Heart left ventricle (tissue), 16 donors: ENCODE results near the gene CCDC85B. TPM values are rescaled to one million over a fixed set of nuclear protein-coding genes. Genes with fewer than 3 reads are reported as not detected.

Experiments
- ATAC-seq, 4 donors: fragments of 200-7000 bp; cut with Tn5 transposase; one replicate each; pipeline ENCODE4 v1.9.1; 2020 to 2022; ENCODE audit warnings: moderate library complexity in 4 of 4, mild to moderate bottlenecking in 3 of 4, moderate number of reproducible peaks in 1 of 4
- DNase-seq, 5 donors: peaks; one replicate each; pipeline ENCODE4 v3.0.0-alpha.2; 2020
- H3K27ac ChIP-seq, 12 donors: fragments of 200-600 bp; sonication (generic) in 4 of 12; one replicate each; pipeline versions ENCODE4 v1.5.0 to v1.8.0; 2016 to 2022; ENCODE audit warnings: mild to moderate bottlenecking in 2 of 12
- H3K27me3 ChIP-seq, 9 donors: fragments of 200-600 bp; sonication (generic) in 2 of 9; one replicate each; pipeline versions ENCODE4 v1.5.1 to v1.8.0; 2016 to 2022; ENCODE audit warnings: mild to moderate bottlenecking in 3 of 9
- H3K36me3 ChIP-seq, 9 donors: fragments of 200-600 bp; sonication (generic) in 2 of 9; one replicate each; pipeline versions ENCODE4 v1.5.0 to v1.8.0; 2018 to 2022; ENCODE audit warnings: mild to moderate bottlenecking in 2 of 9
- H3K4me1 ChIP-seq, 12 donors: fragments of 200-600 bp; sonication (generic) in 4 of 12; one replicate each; pipeline versions ENCODE4 v1.5.0 to v1.8.0; 2016 to 2022; ENCODE audit warnings: mild to moderate bottlenecking in 3 of 12
- H3K4me3 ChIP-seq, 12 donors: fragments of 200-600 bp; sonication (generic) in 4 of 12; one replicate each; pipeline versions ENCODE4 v1.5.0 to v1.8.0; 2017 to 2022; ENCODE audit warnings: mild to moderate bottlenecking in 9 of 12, moderate library complexity in 4 of 12
- H3K9me3 ChIP-seq, 12 donors: fragments of 200-600 bp; sonication (generic) in 4 of 12; one replicate each; pipeline versions ENCODE4 v1.5.0 to v1.8.0; 2016 to 2022; ENCODE audit warnings: mild to moderate bottlenecking in 1 of 12
- POLR2A ChIP-seq, 2 donors: fragments of 450-650 bp; IDR thresholded peaks; one replicate each; pipeline ENCODE4 v1.6.1; 2017; ENCODE audit warnings: antibody characterized with exemption in 2 of 2, mild to moderate bottlenecking in 2 of 2, moderate library complexity in 2 of 2
- WGBS, 4 donors: extraction: QIAGEN DNeasy Blood & Tissue Kit in 2 of 4; methylation state at CpG; one replicate each; pipeline versions ENCODE4 v1.1.5 to v1.1.7; 2013 to 2018; 5-methylcytosine and 5-hydroxymethylcytosine counted together
- intact Hi-C, 10 donors: fragments of 100-400 bp; cut with DNase I; formaldehyde crosslinking; loops; one replicate each; pipeline versions ENCODE4 v1.11.1 to v1.14.2; 2022
- polyA plus RNA-seq, 2 donors: library from polyadenylated mRNA; stranded (reverse); fragments of 200-250 nt; gene quantifications; one replicate each; pipeline ENCODE4 v1.2.3, GENCODE V29; 2013
- total RNA-seq, 9 donors: library from RNA; depleted of rRNA in 2 of 9; stranded (reverse); fragments of >200 nt in 2 of 9; fragmentation: NEBNext Ultra II Directional in 3 of 9; extraction: Animal tissue kit (Norgen Biotek cat#: 25700) in 3 of 9; gene quantifications; one replicate each; pipeline versions ENCODE4 v1.1.0 to v1.2.4, GENCODE V29; 2016 to 2023
- TF ChIP-seq, protein P1 (sequence below), 12 donors: fragments of 200-600 bp; sonication (generic) in 4 of 12; IDR thresholded peaks; one replicate each; pipeline versions ENCODE4 v1.5.0 to v1.8.0; 2018 to 2022; ENCODE audit warnings: antibody characterized with exemption in 12 of 12, mild to moderate bottlenecking in 5 of 12
- donor health status: ischemic (EF 13 %, LVEDD 7.1; RV severe dilation, severe dysfunction).
- donor health status: healthy with polysubstance abuse.
- donor health status: DM: no; HTN: yes; CAD: no.
- donor health status: DM: no; HTN: no; CAD: no.
- donor health status: ischemic (EF 25% LVEDD 6.9; RV normal size, moderate dysfunction).
- donor health status: ischemic (EF 25% LVEDD 5.7; RV mildly dilated, moderate dysfunction).
- donor health status: healthy.
- donor health status: DM: yes; HTN: yes; CAD: no.
- donor health status: ischemic (EF 35%, LVEDD 5.7; RV mildly dilated, moderate dysfunction).
- donor health status: nonischemic (EF 11% LVEDD 7.7; RV severe dilation, severe dysfunction).
- donor health status: DM: yes; HTN: yes; CAD: no.
- donor health status: PGD.
- donor health status: ischemic (EF 29% LVEDD 5.4; RV normal size, mild dysfunction).
- donor health status: nonischemic (EF 23%, LVEDD 6.1; RV moderate dilation, normal function).

The CCDC85B gene
- total and polyA plus RNA-seq, 11 donors, result 31.3 to 78.1 (median 36.9) TPM

DNA sequence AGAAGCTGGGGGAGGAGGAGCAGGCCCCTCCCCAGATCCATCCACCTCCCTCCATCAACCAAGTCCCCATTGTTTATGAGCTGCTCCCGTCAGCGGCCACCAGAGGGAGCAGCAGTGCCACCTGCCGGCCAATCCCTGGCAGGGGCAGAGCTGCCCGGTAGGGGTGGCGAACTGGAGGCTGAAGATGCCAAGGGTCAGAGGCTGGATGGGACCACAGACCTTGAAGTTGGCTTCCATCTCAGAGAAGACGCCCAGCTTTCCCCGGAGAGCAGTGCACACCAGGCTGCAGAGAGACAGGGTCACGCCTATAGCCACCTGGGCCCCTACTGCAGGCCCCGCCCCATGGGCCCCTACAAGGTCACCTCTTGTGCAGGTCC is 5.8 kb upstream of the CCDC85B start:
- peak overlapping the region in 3 of 12 donors; percentile 17 to 42 (median 37) for H3K27ac ChIP-seq
- no peaks in the 10 kb centered on the region for H3K27me3 ChIP-seq
- TF ChIP-seq, protein P1, sequence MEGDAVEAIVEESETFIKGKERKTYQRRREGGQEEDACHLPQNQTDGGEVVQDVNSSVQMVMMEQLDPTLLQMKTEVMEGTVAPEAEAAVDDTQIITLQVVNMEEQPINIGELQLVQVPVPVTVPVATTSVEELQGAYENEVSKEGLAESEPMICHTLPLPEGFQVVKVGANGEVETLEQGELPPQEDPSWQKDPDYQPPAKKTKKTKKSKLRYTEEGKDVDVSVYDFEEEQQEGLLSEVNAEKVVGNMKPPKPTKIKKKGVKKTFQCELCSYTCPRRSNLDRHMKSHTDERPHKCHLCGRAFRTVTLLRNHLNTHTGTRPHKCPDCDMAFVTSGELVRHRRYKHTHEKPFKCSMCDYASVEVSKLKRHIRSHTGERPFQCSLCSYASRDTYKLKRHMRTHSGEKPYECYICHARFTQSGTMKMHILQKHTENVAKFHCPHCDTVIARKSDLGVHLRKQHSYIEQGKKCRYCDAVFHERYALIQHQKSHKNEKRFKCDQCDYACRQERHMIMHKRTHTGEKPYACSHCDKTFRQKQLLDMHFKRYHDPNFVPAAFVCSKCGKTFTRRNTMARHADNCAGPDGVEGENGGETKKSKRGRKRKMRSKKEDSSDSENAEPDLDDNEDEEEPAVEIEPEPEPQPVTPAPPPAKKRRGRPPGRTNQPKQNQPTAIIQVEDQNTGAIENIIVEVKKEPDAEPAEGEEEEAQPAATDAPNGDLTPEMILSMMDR (IDR thresholded peaks at IDR 0.05), result peak; percentile 96 to 100 (median 99)
- TF ChIP-seq POLR2A (IDR thresholded peaks at IDR 0.05), result no peak
- WGBS, 4 donors, result 23 to 100% (median 25%) methylated on average over 1 to 9 of the region's 9 CpGs
- no peaks in the 10 kb centered on the region for H3K9me3 ChIP-seq
- H3K4me3 ChIP-seq, result no peak overlapping the region
- peaks cover 5 to 43% (median 28%) of the 10 kb centered on the region in 12 donors for H3K4me1 ChIP-seq
- peaks cover 0 to 54% (median 43%) of the 10 kb centered on the region in 9 donors for H3K36me3 ChIP-seq
- intact Hi-C loops, result loop anchor here (2.0 to 10.0 kb wide), 6 partner anchors 38 to 118 kb away; partner anchors contain the start of genes BANF1 (in 2 of the 10), EIF1AD (in 2 of the 10) and SART1 (in 2 of the 10)
- peak in 3 of 4 donors; percentile 19 to 40 (median 27) for ATAC-seq
- DNase-seq, result peak; percentile 76 to 88 (median 77)

DNA sequence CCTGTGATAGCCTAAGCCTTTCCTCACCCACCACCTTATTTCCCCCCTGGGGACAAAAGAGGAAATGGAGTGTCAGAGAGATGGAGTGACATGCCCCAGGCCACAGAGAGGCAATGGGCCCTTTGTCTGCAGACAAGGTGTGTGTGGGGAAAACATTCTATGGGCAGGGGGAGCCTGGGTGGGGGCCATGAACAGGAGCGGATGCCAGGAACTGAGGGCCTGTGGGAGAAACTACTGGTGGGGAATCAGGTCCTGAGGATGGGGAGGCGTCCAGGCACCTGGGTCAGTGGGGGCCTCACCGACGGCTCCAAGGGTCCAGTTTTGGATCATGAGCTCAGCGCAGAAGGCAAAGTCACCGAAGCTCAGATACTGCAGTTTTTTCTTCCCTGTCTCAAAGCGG is 5.2 kb upstream of the CCDC85B start:
- H3K27me3 ChIP-seq, result no peaks in the 10 kb centered on the region
- no peak for ATAC-seq
- intact Hi-C loops, result loop anchor here in 9 of 10 donors (2.0 to 10.0 kb wide), 4 partner anchors 77 to 117 kb away; partner anchors contain the start of genes BANF1 (in 2 of the 9), EIF1AD (in 2 of the 9) and SART1 (in 2 of the 9)
- H3K4me3 ChIP-seq, result no peak overlapping the region
- TF ChIP-seq, protein P1 (IDR thresholded peaks at IDR 0.05), result no peak
- no peak for TF ChIP-seq POLR2A (IDR thresholded peaks at IDR 0.05)
- peaks cover 5 to 45% (median 32%) of the 10 kb centered on the region in 12 donors for H3K4me1 ChIP-seq
- H3K36me3 ChIP-seq, result peaks cover 0 to 54% (median 43%) of the 10 kb centered on the region in 9 donors
- H3K27ac ChIP-seq, result peak overlapping the region in 3 of 12 donors; percentile 17 to 42 (median 37)
- DNase-seq, result peak in 1 of 5 donors; percentile 40
- 86 to 93% (median 90%) methylated on average over 7 of the region's 7 CpGs for WGBS, 4 donors
- H3K9me3 ChIP-seq, result no peaks in the 10 kb centered on the region

DNA sequence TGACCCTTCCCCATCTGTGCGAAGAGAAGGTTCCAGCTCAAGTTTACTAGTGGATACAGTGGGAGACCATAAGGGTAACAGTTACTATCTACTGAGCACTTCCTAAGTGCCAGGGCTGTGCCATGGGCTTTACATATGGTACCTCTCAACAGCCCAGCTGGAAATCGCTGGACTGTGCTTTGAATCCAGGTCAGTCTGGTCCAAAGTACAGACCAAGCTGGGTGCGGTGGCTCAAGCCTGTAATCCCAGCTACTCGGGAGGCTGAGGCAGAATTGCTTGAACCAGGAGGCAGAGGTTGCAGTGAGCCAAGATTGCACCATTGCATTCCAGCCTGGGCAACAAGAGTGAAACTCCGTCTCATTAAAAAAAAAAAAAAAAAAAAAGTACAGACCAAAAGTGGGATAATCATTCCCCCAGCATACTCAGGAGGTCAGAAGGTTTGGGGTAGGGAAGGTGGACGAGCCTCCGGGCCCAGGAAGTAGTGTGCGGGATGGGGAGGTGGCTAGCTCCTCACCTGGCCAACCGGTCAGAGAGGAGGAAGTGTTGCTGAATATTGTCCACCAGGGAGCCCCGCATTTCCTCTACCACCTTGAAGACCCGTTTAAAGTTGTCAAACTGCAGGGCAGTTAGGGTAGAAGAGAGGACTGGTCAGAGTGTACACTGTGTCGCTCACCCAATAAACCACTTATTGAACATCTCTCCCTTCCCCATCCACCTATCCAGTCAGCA is 4.5 kb upstream of the CCDC85B start:
- Histone ChIP-seq H3K4me3 (no peak overlapping the region), H3K36me3 (peaks cover 0 to 54% (median 43%) of the 10 kb centered on the region in 9 donors), H3K4me1 (peaks cover 5 to 44% (median 32%) of the 10 kb centered on the region in 12 donors), H3K27me3 (no peaks in the 10 kb centered on the region), H3K27ac (no peak overlapping the region), H3K9me3 (no peaks in the 10 kb centered on the region)
- 84 to 92% (median 89%) methylated on average over 12 of the region's 12 CpGs for WGBS, 4 donors
- no peak for TF ChIP-seq POLR2A (IDR thresholded peaks at IDR 0.05)
- TF ChIP-seq, protein P1 (IDR thresholded peaks at IDR 0.05), result no peak
- intact Hi-C loops, result loop anchor here in 9 of 10 donors (2.0 to 10.0 kb wide), 5 partner anchors 67 to 116 kb away; partner anchors contain the start of genes BANF1 (in 2 of the 9), EIF1AD (in 2 of the 9) and SART1 (in 2 of the 9)
- ATAC-seq, result no peak
- peak in 1 of 5 donors; percentile 39 for DNase-seq
